ENCODE results near the gene TMEM187. TPM values are rescaled to one million over a fixed set of nuclear protein-coding genes. Genes with fewer than 3 reads are reported as not detected.

The TMEM187 gene
- total and polyA plus RNA-seq, 10 of the 15 experiments (the other 5 are each of a cell fraction or from before 2014, with no cell fraction given), result 0.45 to 8.5 (median 4.1) TPM

DNA sequence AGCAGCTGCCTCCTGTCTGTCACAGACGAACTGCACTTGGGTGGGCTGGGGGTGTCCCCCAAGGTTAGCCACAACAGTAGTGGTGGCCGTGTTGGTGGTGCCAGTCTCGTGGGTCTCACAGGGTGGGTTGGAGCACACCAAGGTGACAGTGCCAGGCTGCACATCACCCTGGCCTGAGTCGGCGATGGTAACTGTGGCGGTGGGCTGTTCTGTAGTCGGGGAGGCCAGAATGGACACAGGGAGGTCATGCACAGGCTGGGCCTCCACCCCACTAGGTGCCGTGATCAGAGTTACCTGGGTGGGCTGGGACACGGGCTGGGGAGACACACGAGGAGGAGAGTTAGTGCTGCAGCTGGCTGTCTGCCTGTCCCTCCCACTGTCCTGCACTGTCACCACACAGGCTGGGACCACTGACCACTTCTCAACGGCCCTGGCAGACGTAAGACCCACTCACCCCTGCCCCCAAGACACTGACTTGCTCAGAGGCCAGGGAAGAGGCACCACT is 17.3 kb upstream of the TMEM187 start:
- in situ Hi-C loops (cut with MboI), result no loop called here
- Histone ChIP-seq H2AFZ (ENCODE audit: control insufficient read depth, low read depth, low read length) (no peak overlapping the region), H3K79me2 (ENCODE audit: control insufficient read depth, insufficient read depth, low read length) (no peaks in the 10 kb centered on the region; the same call in 1 of the 2 replicates), H4K20me1 (ENCODE audit: control insufficient read depth, insufficient read depth) (no peaks in the 10 kb centered on the region), H3K36me3 (ENCODE audit: control insufficient read depth in 2 of 2, insufficient read depth in 2 of 2, low read length in 1 of 2) (peaks cover 11 to 78% of the 10 kb centered on the region in 2 experiments), H3K27ac (ENCODE audit: control insufficient read depth, insufficient read depth) (no peak overlapping the region), H3K9me3 (replicated peaks; ENCODE audit: control insufficient read depth, insufficient read depth, low read length) (no peaks in the 10 kb centered on the region), H3K4me2 (ENCODE audit: control insufficient read depth, insufficient read depth) (no peak overlapping the region), H3K4me3 (no peak overlapping the region), H3K27me3 (replicated peaks in 1 of 2; ENCODE audit: control insufficient read depth in 2 of 2, insufficient read depth in 2 of 2, low read length in 1 of 2) (no peaks in the 10 kb centered on the region), H3K9ac (ENCODE audit: control insufficient read depth, insufficient read depth, low read length) (no peak overlapping the region), H3K4me1 (ENCODE audit: control insufficient read depth, insufficient read depth, low read length) (no peaks in the 10 kb centered on the region)
- ChIA-PET POLR2A (no interaction called here), SMC1A (ENCODE audit: uncharacterized antibody, unreplicated experiment) (no interaction called here), CTCF (interaction anchor here (1.0 kb wide), 1 partner anchor 12 kb away, joined by 3 read pairs; no protein-coding TSS in a partner anchor), RAD21 (ENCODE audit: unreplicated experiment) (no interaction called here)
- ATAC-seq (no peak), DNase-seq (ENCODE audit: low read depth, low spot score) (no peak), FAIRE-seq (no peak)
- no TSS peak for BruUV-seq (replicated peaks)
- intact Hi-C loops (cut with micrococcal nuclease; ENCODE audit: unreplicated experiment), result no loop called here
- 70% methylated on average over 12 of the region's 12 CpGs for WGBS (ENCODE audit: insufficient coverage, insufficient replicate concordance, low lambda C conversion rate, missing lambda C conversion rate)
- TF ChIP-seq, protein P1, sequence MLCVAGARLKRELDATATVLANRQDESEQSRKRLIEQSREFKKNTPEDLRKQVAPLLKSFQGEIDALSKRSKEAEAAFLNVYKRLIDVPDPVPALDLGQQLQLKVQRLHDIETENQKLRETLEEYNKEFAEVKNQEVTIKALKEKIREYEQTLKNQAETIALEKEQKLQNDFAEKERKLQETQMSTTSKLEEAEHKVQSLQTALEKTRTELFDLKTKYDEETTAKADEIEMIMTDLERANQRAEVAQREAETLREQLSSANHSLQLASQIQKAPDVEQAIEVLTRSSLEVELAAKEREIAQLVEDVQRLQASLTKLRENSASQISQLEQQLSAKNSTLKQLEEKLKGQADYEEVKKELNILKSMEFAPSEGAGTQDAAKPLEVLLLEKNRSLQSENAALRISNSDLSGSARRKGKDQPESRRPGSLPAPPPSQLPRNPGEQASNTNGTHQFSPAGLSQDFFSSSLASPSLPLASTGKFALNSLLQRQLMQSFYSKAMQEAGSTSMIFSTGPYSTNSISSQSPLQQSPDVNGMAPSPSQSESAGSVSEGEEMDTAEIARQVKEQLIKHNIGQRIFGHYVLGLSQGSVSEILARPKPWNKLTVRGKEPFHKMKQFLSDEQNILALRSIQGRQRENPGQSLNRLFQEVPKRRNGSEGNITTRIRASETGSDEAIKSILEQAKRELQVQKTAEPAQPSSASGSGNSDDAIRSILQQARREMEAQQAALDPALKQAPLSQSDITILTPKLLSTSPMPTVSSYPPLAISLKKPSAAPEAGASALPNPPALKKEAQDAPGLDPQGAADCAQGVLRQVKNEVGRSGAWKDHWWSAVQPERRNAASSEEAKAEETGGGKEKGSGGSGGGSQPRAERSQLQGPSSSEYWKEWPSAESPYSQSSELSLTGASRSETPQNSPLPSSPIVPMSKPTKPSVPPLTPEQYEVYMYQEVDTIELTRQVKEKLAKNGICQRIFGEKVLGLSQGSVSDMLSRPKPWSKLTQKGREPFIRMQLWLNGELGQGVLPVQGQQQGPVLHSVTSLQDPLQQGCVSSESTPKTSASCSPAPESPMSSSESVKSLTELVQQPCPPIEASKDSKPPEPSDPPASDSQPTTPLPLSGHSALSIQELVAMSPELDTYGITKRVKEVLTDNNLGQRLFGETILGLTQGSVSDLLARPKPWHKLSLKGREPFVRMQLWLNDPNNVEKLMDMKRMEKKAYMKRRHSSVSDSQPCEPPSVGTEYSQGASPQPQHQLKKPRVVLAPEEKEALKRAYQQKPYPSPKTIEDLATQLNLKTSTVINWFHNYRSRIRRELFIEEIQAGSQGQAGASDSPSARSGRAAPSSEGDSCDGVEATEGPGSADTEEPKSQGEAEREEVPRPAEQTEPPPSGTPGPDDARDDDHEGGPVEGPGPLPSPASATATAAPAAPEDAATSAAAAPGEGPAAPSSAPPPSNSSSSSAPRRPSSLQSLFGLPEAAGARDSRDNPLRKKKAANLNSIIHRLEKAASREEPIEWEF (IDR thresholded peaks at IDR 0.05; ENCODE audit: insufficient replicate concordance, low read depth, low read length), result no peak
- TF ChIP-seq SIN3A (IDR thresholded peaks at IDR 0.05; ENCODE audit: low read depth, low read length), result no peak
- TF ChIP-seq NRF1 (conservative IDR thresholded peaks at IDR 0.05; ENCODE audit: low read depth, low read length), result no peak
- TF ChIP-seq IKZF2 (IDR thresholded peaks at IDR 0.05), result no peak
- TF ChIP-seq ATF2 (IDR thresholded peaks at IDR 0.05; ENCODE audit: low read length), result no peak
- TF ChIP-seq, protein P2, sequence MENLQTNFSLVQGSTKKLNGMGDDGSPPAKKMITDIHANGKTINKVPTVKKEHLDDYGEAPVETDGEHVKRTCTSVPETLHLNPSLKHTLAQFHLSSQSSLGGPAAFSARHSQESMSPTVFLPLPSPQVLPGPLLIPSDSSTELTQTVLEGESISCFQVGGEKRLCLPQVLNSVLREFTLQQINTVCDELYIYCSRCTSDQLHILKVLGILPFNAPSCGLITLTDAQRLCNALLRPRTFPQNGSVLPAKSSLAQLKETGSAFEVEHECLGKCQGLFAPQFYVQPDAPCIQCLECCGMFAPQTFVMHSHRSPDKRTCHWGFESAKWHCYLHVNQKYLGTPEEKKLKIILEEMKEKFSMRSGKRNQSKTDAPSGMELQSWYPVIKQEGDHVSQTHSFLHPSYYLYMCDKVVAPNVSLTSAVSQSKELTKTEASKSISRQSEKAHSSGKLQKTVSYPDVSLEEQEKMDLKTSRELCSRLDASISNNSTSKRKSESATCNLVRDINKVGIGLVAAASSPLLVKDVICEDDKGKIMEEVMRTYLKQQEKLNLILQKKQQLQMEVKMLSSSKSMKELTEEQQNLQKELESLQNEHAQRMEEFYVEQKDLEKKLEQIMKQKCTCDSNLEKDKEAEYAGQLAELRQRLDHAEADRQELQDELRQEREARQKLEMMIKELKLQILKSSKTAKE (IDR thresholded peaks at IDR 0.05; ENCODE audit: low read depth, poor library complexity, severe bottlenecking), result no peak
- TF ChIP-seq POLR2A (IDR thresholded peaks at IDR 0.05; ENCODE audit: low read depth, low read length), result no peak; the same call in 1 of the 2 replicates
- no peak for TF ChIP-seq NFXL1 (IDR thresholded peaks at IDR 0.05; ENCODE audit: borderline replicate concordance)
- TF ChIP-seq, protein P3, sequence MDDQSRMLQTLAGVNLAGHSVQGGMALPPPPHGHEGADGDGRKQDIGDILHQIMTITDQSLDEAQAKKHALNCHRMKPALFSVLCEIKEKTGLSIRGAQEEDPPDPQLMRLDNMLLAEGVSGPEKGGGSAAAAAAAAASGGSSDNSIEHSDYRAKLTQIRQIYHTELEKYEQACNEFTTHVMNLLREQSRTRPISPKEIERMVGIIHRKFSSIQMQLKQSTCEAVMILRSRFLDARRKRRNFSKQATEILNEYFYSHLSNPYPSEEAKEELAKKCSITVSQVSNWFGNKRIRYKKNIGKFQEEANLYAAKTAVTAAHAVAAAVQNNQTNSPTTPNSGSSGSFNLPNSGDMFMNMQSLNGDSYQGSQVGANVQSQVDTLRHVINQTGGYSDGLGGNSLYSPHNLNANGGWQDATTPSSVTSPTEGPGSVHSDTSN (IDR thresholded peaks at IDR 0.05; ENCODE audit: insufficient replicate concordance, low read depth, low read length), result no peak
- no peak for TF ChIP-seq GABPA (IDR thresholded peaks at IDR 0.05; ENCODE audit: low read depth)
- TF ChIP-seq WRNIP1 (IDR thresholded peaks at IDR 0.05; ENCODE audit: borderline replicate concordance, low read depth, low read length), result no peak
- no peak for TF ChIP-seq MEF2B (IDR thresholded peaks at IDR 0.05; ENCODE audit: partially characterized antibody, poor library complexity, severe bottlenecking)
- TF ChIP-seq ZSCAN29 (IDR thresholded peaks at IDR 0.05), result no peak
- TF ChIP-seq SREBF2 (IDR thresholded peaks at IDR 0.05; ENCODE audit: low read length), result no peak

Data from GM12878 (cell line).